Bronchial epithelial cell (primary cell): Measurements from ENCODE around the gene NMNAT2. TPM values are rescaled to one million over a fixed set of nuclear protein-coding genes. Genes with fewer than 3 reads are reported as not detected.

Experiments used
- DNase-seq: peaks from one replicate; pipeline ENCODE4 v3.0.0-alpha.2; 2010; ENCODE audit warnings: low read depth
- FAIRE-seq: peaks from 2 replicates; lab custom pipeline; 2011; peaks lifted over from hg19 to GRCh38; lab: Jason Lieb, UNC
- H3K27me3 ChIP-seq: 2 replicates; pipeline ENCODE4 v1.5.1; 2011; ENCODE audit warnings: low read length; ENCODE audit not compliant: control insufficient read depth, insufficient read depth
- H3K36me3 ChIP-seq: 2 replicates; pipeline ENCODE4 v1.5.1; 2011; ENCODE audit warnings: low read length; ENCODE audit not compliant: control insufficient read depth, insufficient read depth
- H3K4me3 ChIP-seq: 2 replicates; pipeline ENCODE4 v1.5.1; 2011; ENCODE audit warnings: mild to moderate bottlenecking, low read depth, low read length, control low read depth
- total RNA-seq: library from RNA; depleted of rRNA; stranded (reverse); fragments of >200 nt; gene quantifications from 2 replicates; pipeline ENCODE4 v1.2.1, GENCODE V29; 2014
- TF ChIP-seq, protein P1 (sequence below): IDR thresholded peaks from 2 replicates; pipeline ENCODE4 v1.5.1; 2011; ENCODE audit warnings: mild to moderate bottlenecking, moderate library complexity, low read length, control low read depth, inconsistent platforms; ENCODE audit not compliant: insufficient read depth, severe bottlenecking

Gene NMNAT2
- total RNA-seq, 1 donor from 2014 or later = 0.26 TPM

DNA sequence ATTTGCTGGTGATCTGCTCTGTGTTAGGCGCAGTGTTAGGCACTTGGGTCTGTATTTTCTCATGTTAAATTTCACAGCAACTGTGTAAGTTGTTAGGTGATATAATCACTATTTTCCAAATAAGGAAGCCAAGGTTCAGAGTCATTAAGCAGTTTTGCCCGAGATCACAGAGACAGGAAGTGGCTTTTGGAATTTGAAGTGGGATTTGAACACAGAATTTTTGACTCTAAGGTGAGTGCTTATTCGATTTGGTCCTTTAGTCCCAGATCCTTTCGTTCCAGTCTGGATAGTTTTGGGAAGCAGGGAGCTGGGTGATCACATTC lies 114.9 kb downstream of the NMNAT2 start:
- no peaks in the 10 kb centered on the region for H3K27me3 ChIP-seq
- TF ChIP-seq, protein P1, sequence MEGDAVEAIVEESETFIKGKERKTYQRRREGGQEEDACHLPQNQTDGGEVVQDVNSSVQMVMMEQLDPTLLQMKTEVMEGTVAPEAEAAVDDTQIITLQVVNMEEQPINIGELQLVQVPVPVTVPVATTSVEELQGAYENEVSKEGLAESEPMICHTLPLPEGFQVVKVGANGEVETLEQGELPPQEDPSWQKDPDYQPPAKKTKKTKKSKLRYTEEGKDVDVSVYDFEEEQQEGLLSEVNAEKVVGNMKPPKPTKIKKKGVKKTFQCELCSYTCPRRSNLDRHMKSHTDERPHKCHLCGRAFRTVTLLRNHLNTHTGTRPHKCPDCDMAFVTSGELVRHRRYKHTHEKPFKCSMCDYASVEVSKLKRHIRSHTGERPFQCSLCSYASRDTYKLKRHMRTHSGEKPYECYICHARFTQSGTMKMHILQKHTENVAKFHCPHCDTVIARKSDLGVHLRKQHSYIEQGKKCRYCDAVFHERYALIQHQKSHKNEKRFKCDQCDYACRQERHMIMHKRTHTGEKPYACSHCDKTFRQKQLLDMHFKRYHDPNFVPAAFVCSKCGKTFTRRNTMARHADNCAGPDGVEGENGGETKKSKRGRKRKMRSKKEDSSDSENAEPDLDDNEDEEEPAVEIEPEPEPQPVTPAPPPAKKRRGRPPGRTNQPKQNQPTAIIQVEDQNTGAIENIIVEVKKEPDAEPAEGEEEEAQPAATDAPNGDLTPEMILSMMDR = no peak
- no peak overlapping the region for H3K4me3 ChIP-seq
- no peak for FAIRE-seq
- no peaks in the 10 kb centered on the region for H3K36me3 ChIP-seq
- no peak for DNase-seq

DNA sequence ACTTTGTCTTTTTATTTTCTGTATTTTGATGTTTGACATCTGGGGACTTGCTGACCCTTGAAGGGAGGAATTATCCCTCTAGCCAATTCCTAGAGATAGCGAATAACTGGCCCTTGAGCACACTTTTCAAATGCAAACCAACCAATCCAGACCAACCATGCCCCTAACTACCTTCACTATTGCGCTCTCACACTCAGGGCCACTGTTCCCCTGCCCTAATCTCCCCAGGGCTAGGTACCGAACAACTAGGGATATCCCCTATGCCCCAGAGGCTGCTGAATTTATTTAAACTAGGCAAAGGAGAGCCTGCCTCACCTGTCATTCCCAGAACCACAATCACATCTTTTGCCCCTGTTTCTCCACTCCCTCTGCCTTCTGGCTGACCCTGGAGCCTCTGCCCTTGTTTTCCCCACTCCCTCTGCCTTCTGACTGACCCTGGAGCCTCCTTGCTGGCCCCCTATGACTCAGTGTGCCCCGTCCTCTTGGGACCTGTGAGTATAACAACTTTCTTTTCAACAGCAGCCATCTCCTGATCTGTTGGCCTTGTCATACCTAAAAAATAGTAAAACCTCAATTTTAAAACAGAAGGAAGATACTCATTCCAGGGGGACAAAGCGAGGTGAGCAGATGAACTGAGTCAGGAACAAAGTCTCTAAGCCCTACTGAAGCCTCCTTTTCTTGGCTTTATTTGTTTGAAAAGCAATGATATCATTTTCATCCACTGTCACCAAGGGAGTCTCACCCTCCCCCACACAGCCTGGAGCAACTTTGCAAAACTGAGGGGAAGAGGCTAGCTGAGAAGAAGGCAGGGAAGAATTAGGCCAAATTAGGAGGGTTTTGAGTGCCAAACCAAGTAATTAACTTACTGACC lies 115.5 kb downstream of the NMNAT2 start:
- TF ChIP-seq, protein P1 = no peak
- H3K27me3 ChIP-seq = no peaks in the 10 kb centered on the region
- FAIRE-seq (no peak), DNase-seq (no peak)
- H3K36me3 ChIP-seq = no peaks in the 10 kb centered on the region
- H3K4me3 ChIP-seq = no peak overlapping the region

DNA sequence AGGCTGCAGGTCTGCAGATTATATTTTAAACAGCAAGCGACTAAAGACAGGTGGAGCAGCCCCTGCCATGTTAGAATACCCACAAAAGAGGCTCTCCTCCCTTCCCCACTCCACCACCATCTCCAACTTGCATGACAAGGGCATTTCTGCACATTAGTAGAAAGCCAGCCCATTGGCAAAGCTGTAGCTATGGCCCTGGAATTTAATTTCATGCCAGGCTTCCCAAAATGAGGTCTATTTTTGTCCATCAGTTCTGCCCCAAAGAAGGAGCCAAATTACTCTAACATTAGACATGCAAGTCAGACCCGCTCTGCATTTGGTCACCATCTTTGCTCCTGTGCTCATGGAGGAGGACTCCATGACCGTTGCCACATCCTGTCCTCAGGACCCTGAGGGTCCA lies 116.9 kb downstream of the NMNAT2 start:
- no peaks in the 10 kb centered on the region for H3K27me3 ChIP-seq
- FAIRE-seq = no peak
- TF ChIP-seq, protein P1 = no peak
- no peak overlapping the region for H3K4me3 ChIP-seq
- no peaks in the 10 kb centered on the region for H3K36me3 ChIP-seq
- no peak for DNase-seq

DNA sequence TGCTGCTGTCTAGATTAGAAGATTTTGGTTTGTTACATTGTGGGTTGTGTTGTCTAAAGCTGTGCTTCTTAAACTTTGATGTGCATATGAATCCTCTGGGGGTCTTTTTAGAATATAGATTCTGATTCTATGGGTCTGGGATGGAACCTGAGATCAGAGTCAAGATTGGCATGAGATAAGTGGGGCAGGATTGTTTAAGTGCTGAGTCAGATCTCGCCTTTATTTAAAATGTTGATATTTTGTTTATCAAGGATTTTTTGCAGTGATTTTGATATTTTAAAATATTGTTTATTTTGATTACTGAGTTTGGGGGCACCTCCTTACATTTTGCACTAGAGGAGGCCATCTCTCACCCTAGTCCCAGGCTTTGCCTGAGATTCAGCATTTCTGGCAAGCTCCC lies 117.4 kb downstream of the NMNAT2 start:
- FAIRE-seq (no peak), DNase-seq (no peak)
- H3K27me3 ChIP-seq = no peaks in the 10 kb centered on the region
- no peak overlapping the region for H3K4me3 ChIP-seq
- TF ChIP-seq, protein P1 = no peak
- no peaks in the 10 kb centered on the region for H3K36me3 ChIP-seq

DNA sequence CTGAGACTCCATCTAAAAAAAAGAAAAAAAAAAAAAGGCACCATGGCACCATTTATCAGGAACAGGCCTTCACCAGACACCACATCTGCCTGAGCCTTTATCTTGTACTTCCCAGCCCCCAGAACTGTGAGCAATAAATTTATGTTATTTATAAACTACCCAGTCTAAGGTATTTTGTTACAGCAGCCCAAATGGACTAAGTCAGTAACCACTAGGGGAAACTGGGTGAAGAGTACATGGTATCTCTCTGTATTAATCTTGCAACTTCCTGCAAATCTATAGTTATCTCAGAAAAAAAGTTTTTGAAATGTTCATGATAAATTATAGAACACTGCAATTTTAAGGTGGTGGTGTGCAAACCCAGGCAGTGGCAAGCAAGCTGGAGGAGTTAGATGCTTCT lies 117.8 kb downstream of the NMNAT2 start:
- DNase-seq = no peak
- no peaks in the 10 kb centered on the region for H3K36me3 ChIP-seq
- TF ChIP-seq, protein P1 = no peak
- no peak for FAIRE-seq
- no peaks in the 10 kb centered on the region for H3K27me3 ChIP-seq
- no peak overlapping the region for H3K4me3 ChIP-seq

DNA sequence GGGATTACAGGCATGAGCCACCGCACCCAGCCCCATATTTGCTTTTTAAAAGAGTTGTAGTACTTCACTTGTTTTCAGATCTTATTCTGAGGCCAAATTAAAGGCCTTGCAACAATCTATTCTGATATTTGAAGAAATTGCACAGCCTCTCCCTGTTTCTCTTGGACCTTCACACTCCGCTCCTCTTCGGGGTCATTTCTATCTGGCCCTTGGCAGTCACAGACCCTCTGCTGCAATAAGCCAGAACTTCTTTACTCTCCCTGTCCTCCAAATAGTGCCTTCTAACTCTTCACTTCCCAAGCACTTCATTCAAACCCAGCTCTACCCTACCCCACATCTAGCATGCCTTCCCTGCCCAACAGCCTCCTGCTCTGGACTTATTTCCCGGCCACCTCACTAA lies 121.4 kb downstream of the NMNAT2 start:
- DNase-seq = no peak
- FAIRE-seq = no peak

More for the DNA sequence above, 121.4 kb downstream of the NMNAT2 start:
- TF ChIP-seq, protein P1 = no peak
- Histone ChIP-seq H3K27me3 (no peaks in the 10 kb centered on the region), H3K36me3 (no peaks in the 10 kb centered on the region), H3K4me3 (no peak overlapping the region)
